Endothelial cell of umbilical vein (primary cell): Measurements from ENCODE around the gene CDK6. TPM values are rescaled to one million over a fixed set of nuclear protein-coding genes. Genes with fewer than 3 reads are reported as not detected.

Experiments
- BruUV-seq: library from RNA; stranded (reverse); fragments of 400-500 nt; replicated peaks from 2 replicates; lab custom pipeline; 2021; lab: Mats Ljungman, UMichigan
- CTCF ChIA-PET: fragments of 300-600, 350-600 bp; sonication (Branson Sonifier 250); formaldehyde crosslinking; loops from one replicate; lab custom pipeline; 2021; ENCODE audit warnings: antibody characterized with exemption, inconsistent platforms; lab: Charles Lee
- POLR2A ChIA-PET: fragments of 300-600, 350-600 bp; sonication (Branson Sonifier 250); formaldehyde crosslinking; loops from one replicate; lab custom pipeline; 2021; ENCODE audit warnings: antibody characterized with exemption, inconsistent platforms; lab: Charles Lee
- DNase-seq: peaks from one replicate; pipeline ENCODE4 v3.0.0-alpha.2; 2011; ENCODE audit warnings: low read depth, low spot score
- FAIRE-seq: peaks from 2 replicates; lab custom pipeline; 2011; peaks lifted over from hg19 to GRCh38; lab: Jason Lieb, UNC
- H2AFZ ChIP-seq: 2 replicates; pipeline ENCODE4 v1.6.0; 2012; ENCODE audit warnings: low read depth, low read length, control low read depth, inconsistent platforms
- H3K27ac ChIP-seq: 2 replicates; pipeline ENCODE4 v1.5.1; 2011; ENCODE audit warnings: low read depth, mild to moderate bottlenecking, control low read depth, low read length, moderate library complexity; ENCODE audit not compliant: insufficient read depth
- H3K27me3 ChIP-seq, 2 experiments: 2 replicates each; pipeline versions ENCODE4 v1.6.0 to v1.6.1; 2011; ENCODE audit warnings: low read length in 2 of 2, mixed read lengths in 1 of 2; ENCODE audit not compliant: control insufficient read depth in 2 of 2, insufficient read depth in 2 of 2
- H3K36me3 ChIP-seq, 2 experiments: 2 replicates in 1 of 2; 3 replicates in 1 of 2; pipeline ENCODE4 v1.5.1; 2011; ENCODE audit warnings: low read length in 2 of 2, mild to moderate bottlenecking in 1 of 2, moderate library complexity in 1 of 2; ENCODE audit not compliant: control insufficient read depth in 2 of 2, insufficient read depth in 2 of 2; ENCODE audit errors: extremely low read depth in 1 of 2
- H3K4me1 ChIP-seq: 3 replicates; pipeline ENCODE4 v1.5.1; 2011; ENCODE audit warnings: mild to moderate bottlenecking, low read length; ENCODE audit not compliant: control insufficient read depth, insufficient read depth; ENCODE audit errors: extremely low read depth
- H3K4me2 ChIP-seq: 2 replicates; pipeline ENCODE4 v1.6.1; 2011; ENCODE audit warnings: low read length, control low read depth, mixed read lengths; ENCODE audit not compliant: insufficient read depth
- H3K4me3 ChIP-seq, 3 experiments: fragments of 200-600 bp in 1 of 3; sonication (generic), shearing (Covaris generic) in 1 of 3; replicated peaks in 1 of 3; 2 replicates each; pipeline ENCODE4 v1.5.1; 2011 to 2016; ENCODE audit warnings: control low read depth in 3 of 3, low read length in 3 of 3, mild to moderate bottlenecking in 2 of 3, inconsistent platforms in 1 of 3, low read depth in 1 of 3, moderate library complexity in 1 of 3; ENCODE audit not compliant: insufficient read depth in 1 of 3
- H3K79me2 ChIP-seq: 2 replicates; pipeline ENCODE4 v1.6.0; 2012; ENCODE audit warnings: low read length, inconsistent platforms; ENCODE audit not compliant: control insufficient read depth, insufficient read depth
- H3K9ac ChIP-seq: replicated peaks from 2 replicates; pipeline ENCODE3; 2011; ENCODE audit warnings: low read length, control low read depth; ENCODE audit not compliant: insufficient read depth; ENCODE audit errors: extremely low read depth
- H3K9me1 ChIP-seq: replicated peaks from 3 replicates; pipeline ENCODE4 v1.6.0; 2011; ENCODE audit warnings: mild to moderate bottlenecking, low read length; ENCODE audit not compliant: control insufficient read depth, insufficient read depth; ENCODE audit errors: extremely low read depth
- H3K9me3 ChIP-seq: replicated peaks from 2 replicates; pipeline ENCODE4 v1.5.1; 2012; ENCODE audit warnings: low read length, inconsistent platforms; ENCODE audit not compliant: control insufficient read depth, insufficient read depth
- H4K20me1 ChIP-seq: replicated peaks from 2 replicates; pipeline ENCODE3; 2011; ENCODE audit warnings: mild to moderate bottlenecking, low read length; ENCODE audit not compliant: control insufficient read depth, insufficient read depth; ENCODE audit errors: extremely low read depth
- CTCF ChIP-seq, 2 donors: IDR thresholded peaks; 1 replicate in 1 of 2; 2 replicates in 1 of 2; pipeline ENCODE4 v1.5.1; 2011; ENCODE audit warnings: low read length in 2 of 2, mild to moderate bottlenecking in 2 of 2, moderate library complexity in 2 of 2, control low read depth in 1 of 2, inconsistent platforms in 1 of 2, low read depth in 1 of 2; ENCODE audit not compliant: insufficient read depth in 1 of 2; ENCODE audit errors: extremely low read depth in 1 of 2
- EZH2 ChIP-seq: IDR thresholded peaks from 2 replicates; pipeline ENCODE4 v1.6.1; 2012; ENCODE audit warnings: borderline replicate concordance, low read depth, mild to moderate bottlenecking, moderate library complexity, low read length, inconsistent platforms; ENCODE audit not compliant: severe bottlenecking
- FOS ChIP-seq: IDR thresholded peaks from 2 replicates; pipeline ENCODE4 v1.6.1; 2011; ENCODE audit warnings: mild to moderate bottlenecking, low read length, moderate library complexity, borderline replicate concordance; ENCODE audit not compliant: insufficient read depth
- GATA2 ChIP-seq: IDR thresholded peaks from 2 replicates; pipeline ENCODE4 v1.7.0; 2011; ENCODE audit warnings: low read depth, mild to moderate bottlenecking, moderate library complexity, mixed read lengths, low read length; ENCODE audit not compliant: insufficient read length, insufficient read depth
- JUN ChIP-seq: IDR thresholded peaks from 2 replicates; pipeline ENCODE4 v1.6.1; 2011; ENCODE audit warnings: borderline replicate concordance, low read depth; ENCODE audit not compliant: insufficient read length, insufficient read depth
- MYC ChIP-seq: IDR thresholded peaks from one replicate; pipeline ENCODE4 v1.6.1; 2011; ENCODE audit warnings: mild to moderate bottlenecking, low read depth, low read length
- POLR2A ChIP-seq: IDR thresholded peaks from 2 replicates; pipeline ENCODE4 v1.6.1; 2012; ENCODE audit warnings: low read depth, mild to moderate bottlenecking, control low read depth, low read length
- POLR2AphosphoS5 ChIP-seq: IDR thresholded peaks from 2 replicates; pipeline ENCODE4 v1.6.1; 2012; ENCODE audit warnings: low read depth, mild to moderate bottlenecking, control low read depth, low read length, moderate library complexity; ENCODE audit not compliant: insufficient read depth
- dilution Hi-C: fragments of 300-500 bp; cut with MboI; formaldehyde crosslinking; loops from one replicate; pipeline ENCODE4 v1.15.0; 2019; ENCODE audit warnings: low sequenced_read_pairs; ENCODE audit not compliant: extremely low pct_ligation_motif_present
- intact Hi-C: fragments of 100-400 bp; cut with micrococcal nuclease; formaldehyde crosslinking; loops from one replicate; pipeline ENCODE4 v1.10.0; 2022
- polyA plus RNA-seq, 4 experiments: library from polyadenylated mRNA; depleted of rRNA in 3 of 4; stranded (reverse) in 3 of 4; unstranded in 1 of 4; fragments of >200 nt; gene quantifications; 2 replicates each; pipeline versions ENCODE4 v1.2.1 to v1.2.3, GENCODE V29; 2011 to 2012; ENCODE audit warnings: missing spikeins in 1 of 4
- total RNA-seq: library from RNA; stranded (reverse); gene quantifications from 2 replicates; pipeline ENCODE4 v1.2.3, GENCODE V29; 2021
- TF ChIP-seq, protein P1 (sequence below): IDR thresholded peaks from 2 replicates; pipeline ENCODE4 v1.6.1; 2011; ENCODE audit not compliant: insufficient read depth, insufficient read length

CDK6 gene
- total and polyA plus RNA-seq, 2 donors (not counting 3 experiments of a cell fraction or from before 2014, with no cell fraction given): 6.0 to 28.2 TPM

- FAIRE-seq (no peak), DNase-seq (no peak)
- dilution Hi-C loops: no loop called here
- H3K36me3 ChIP-seq: no peaks in the 10 kb centered on the region
- H3K9me1 ChIP-seq: no peaks in the 10 kb centered on the region
- ChIA-PET CTCF (no interaction called here), POLR2A (no interaction called here)
- TF ChIP-seq POLR2A (no peak), CTCF (IDR thresholded peaks at IDR 0.05; ENCODE audit: extremely low read depth in 1 of 2, insufficient read depth in 1 of 2, low read depth in 1 of 2, low read length in 2 of 2) (no peak), GATA2 (no peak), MYC (no peak), POLR2AphosphoS5 (no peak), FOS (no peak), JUN (no peak), EZH2 (no peak)
- TF ChIP-seq, protein P1, sequence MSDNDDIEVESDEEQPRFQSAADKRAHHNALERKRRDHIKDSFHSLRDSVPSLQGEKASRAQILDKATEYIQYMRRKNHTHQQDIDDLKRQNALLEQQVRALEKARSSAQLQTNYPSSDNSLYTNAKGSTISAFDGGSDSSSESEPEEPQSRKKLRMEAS: no peak
- no peaks in the 10 kb centered on the region for H4K20me1 ChIP-seq
- no peak overlapping the region for H3K4me3 ChIP-seq
- H3K4me1 ChIP-seq: no peaks in the 10 kb centered on the region
- no peaks in the 10 kb centered on the region for H3K9me3 ChIP-seq
- no peak overlapping the region for H3K9ac ChIP-seq
- H3K27ac ChIP-seq: no peak overlapping the region
- no peak overlapping the region for H3K4me2 ChIP-seq
- peaks cover 16 to 22% of the 10 kb centered on the region in 2 experiments for H3K27me3 ChIP-seq
- no peaks in the 10 kb centered on the region for H3K79me2 ChIP-seq
- H2AFZ ChIP-seq: no peak overlapping the region
- intact Hi-C loops: no loop called here
- BruUV-seq: no TSS peak
Observed at GRCh38 chr7:92850516-92850915, 14.1 kb upstream of the CDK6 start.
